Cerebellar nuclear complex (tissue), 1 donor: ENCODE data around the gene AGPAT4.
"Not testable (repeated sequence)": the region's sequence is repeated elsewhere in the genome, so short reads cannot be mapped to it uniquely, and the experiment has no call there.

Experiments used
- DNase-seq, 2 experiments: peaks; one replicate each; lab custom pipeline; 2025; lab: John Stamatoyannopoulos, UW

AGPAT4 gene

DNA sequence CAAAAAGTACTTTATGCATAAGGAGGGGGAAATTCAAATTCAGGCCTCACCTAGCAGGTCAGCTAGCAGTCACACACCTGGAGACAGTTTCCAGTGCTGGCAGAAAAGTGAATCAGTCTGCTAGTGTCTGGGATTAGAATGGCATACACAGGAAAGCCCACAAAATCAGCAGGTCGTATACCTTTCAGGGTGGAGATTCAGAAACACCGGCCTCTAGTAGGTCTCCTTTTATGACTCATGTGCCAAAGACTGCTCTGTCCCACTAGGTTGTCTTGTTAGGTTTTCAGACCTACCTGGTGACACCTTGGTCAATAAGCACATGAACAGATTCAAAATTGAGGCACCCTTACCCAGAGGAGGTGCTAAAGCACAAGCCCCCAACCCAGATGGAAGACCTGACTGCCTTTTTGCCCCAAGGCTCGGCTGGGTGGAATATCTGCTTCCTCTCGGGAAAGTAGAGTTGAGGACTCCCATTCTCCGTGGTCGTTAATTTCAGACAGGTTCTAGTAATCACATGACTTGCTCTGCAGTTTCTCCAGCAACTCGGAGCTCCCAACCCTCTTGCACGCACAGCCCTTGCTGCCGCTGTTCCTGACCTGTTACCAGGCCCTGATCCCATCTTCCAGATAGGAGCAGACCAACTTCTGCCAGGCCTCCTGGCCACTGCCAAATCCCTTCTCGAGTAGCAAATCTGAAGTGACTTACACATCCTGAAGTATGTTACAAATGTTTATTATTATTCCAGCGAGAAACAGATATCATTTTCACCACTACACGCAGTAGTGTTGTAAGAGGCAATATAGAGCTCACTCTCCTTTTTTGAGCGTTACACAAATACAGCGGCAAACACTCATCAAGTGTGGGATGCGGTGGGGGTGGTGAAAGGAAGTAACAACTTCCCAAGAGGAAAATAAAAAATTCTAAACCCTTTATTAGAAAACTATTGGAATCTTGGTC lies 46.6 kb downstream of the AGPAT4 start:
- DNase-seq: no peak

DNA sequence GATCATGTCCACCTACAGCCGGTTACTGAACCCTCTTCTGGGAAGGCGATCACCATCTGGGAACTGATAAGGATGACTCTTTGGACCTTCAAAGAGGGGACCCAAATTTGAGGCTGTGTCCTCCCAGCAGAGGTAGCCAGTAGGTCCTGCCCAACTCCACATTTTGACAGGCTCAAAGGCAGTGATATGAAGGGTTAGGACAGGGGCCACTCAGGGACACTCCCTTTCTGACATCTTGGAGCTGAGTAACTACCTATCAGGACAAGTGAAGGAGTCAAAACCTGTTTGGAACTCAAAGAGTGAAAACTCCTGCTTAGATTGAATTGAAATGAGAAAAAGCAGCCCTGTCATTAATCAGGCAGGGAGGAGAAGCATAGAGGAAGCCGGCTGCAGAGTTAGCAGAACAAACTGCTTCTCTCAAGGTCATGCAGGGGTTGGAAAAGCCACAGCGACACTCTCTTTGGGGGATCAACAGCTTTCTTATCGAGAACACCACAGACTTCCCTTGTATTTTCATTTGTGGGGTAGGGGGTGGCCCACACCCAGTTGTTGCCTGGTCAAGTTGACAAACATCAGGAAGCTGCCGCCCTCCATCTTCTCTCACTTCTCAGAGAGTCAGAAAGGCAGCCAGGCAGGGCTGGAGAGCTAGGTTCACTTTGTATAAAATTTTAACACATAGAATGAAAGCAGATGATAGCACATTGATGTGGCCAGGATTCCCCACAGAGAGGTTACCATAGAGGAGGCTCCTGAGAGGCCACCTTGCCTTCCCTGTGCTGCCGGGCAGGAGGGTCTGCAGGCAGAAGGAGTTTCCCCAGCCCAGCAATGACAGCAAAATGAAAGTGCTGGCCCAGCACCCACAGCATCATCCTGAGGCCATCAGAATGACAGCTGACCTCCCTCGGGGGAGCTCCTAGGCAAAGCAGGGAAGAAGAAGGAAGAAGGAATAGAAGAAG lies 47.6 kb downstream of the AGPAT4 start:
- no peak for DNase-seq

DNA sequence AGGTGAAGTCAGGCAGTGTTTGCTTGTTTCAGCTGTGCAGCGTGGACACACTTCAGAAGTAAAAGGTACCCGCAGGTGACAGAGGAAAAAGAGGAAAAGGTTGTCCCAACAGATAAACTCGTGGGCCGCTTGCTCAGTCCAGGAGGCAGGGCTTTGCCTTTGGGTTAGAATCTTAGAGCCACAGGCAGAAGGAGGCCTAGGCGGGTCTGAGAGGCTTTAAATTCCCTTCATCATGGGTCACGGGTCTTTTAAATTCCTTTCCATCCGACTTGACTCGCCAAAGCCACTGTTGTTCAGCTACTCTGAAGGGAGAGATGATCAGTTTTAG lies 48.2 kb downstream of the AGPAT4 start:
- DNase-seq: no peak

DNA sequence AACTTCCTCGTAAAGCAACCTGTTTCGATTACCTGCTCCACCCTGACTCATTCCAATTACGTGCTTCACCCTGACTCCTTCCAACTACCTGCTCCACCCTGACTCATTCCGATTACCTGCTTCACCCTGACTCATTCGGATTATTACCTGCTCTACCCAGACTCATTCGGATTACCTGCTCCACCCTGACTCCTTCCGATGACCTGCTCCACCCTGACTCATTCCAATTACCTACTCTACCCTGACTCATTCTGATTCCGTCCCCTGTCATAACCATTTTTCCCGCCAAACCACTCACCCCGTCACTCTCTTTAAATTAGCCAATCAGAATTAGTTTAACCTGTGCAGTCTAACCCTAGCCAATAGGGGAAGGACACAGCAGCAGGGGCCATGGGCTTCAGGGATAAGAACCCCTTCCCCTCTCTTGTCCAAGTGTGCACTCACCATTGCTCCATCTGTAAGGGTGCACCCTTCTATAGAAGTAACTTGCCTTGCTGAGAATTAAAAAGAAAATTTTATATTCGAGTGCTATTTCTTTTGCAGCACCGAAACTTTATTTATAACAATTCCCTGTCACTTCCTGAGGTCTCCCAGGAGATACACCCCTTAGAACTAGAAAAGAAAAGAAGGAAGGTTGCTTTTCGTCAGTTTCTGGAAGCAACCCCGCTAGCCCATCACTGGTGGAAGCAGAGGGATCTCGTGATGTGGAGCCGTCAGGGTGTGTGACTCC lies 48.7 kb downstream of the AGPAT4 start:
- not testable (repeated sequence) for DNase-seq

DNA sequence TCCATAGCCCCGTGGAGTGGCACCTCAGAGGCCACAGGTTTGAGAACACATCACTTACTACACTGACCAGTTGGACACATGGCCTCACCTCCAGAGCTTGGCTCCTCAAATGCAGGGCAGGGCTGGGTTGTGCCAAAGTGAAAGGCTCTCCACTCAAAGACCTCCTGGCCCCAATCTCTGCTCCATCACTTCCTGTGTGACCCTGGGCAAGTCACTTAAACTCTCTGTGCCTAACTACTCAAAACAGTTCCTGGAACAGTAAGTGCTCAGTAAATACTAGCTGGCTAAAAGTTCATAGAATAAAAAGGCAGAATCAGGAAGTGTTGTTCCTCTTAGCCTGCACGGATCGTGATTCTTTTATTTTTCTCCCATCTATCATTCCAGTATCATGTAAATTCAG lies 50.2 kb downstream of the AGPAT4 start:
- DNase-seq: no peak

DNA sequence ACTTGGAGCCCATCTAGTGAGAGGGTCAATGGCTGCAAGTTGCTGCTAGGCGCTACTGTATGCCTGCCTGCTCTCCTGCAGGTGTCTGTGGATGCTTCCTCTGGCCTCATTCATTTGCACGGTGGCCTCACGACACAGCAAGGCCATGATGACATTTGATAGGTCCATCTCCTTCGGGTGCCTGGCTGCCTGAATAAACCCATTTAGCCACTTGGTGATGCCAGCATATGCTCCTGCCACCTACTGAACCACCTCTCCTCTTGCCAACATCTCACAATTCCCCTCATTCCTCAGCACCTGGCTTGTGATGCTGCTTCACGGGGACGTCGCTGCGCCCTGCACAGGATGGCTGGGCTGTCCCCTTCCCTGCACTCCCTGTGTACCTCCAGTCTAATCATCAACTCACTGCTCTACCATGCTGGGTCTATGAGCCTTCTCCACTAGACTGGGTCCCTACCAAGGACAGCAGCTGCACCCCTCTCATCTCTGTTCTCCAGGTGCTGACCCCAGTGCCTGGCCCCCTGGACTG lies 51.1 kb downstream of the AGPAT4 start:
- peak; percentile 32 to 46 for DNase-seq

DNA sequence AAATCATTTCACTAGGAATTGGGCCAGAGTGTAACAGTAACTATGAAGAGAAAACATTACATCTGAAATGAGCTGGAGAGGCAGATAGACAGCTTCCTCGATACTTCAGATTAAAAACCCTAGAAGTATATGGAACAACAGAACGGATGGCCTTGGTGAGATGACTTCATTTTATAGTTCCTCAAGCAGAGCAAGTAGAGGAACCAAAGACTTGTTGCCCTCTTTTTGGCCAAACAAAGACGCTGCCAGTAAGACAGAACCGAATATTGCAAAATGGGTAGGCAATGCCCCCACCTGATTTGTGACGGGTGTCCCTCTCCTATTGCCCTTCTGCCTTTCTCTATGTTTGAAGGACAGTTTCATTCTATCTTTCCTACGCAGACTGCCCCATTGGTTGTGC lies 53.5 kb downstream of the AGPAT4 start:
- DNase-seq: no peak

DNA sequence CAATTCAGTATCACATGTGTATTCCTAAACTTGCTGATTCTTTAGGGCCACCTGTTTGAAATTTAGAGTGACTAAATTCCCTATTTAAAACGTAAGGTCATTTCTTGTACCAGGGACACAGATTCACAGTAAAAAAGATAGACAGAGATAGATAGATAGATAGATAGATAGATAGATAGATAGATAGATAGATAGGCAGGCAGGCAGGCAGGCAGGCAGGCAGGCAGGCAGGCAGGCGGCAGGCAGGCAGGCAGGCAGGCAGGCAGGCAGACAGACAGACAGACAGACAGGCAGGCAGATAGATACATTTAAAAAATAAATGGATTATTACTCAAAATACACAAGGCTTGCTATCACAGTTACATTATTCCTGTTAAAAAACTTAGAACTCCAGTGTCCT lies 54.2 kb downstream of the AGPAT4 start:
- no peak for DNase-seq

DNA sequence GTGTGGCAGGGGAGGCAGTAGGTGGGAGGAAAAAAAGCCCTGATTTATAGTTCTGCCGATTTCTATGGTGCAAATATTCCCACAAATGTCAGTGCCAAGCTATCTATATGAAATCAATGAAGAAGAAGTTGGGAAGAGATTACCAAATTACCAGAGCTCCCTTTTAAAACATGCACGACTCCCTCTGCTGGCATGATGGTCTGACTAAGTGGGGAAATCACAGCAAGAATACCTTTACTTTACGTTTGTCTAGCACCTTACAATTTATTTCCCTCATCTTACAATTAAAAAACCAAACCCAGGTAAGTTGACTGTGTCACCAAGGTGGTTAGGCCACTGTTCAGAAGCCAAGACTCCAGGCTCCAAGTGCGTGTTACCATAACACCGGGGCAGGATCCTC lies 55.6 kb downstream of the AGPAT4 start:
- no peak for DNase-seq

DNA sequence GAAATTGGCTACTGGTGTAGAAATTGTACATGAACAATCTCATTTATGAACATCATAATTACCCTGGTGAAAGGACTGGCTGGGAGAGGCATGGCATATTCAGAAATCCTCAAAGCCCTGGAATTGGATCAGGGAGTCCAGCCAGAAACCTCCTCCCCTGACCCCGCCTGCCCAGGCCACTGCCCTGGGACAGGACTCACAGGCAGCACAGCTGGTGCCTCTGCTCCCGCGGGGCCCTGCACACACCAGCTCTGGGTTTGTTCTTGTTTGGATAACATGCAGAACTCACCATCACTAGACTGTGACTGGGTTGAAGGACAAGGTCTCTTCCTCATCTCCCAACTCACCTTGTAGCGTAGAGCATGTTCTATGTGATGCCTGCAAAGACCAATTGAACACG lies 56.2 kb downstream of the AGPAT4 start:
- DNase-seq: no peak

DNA sequence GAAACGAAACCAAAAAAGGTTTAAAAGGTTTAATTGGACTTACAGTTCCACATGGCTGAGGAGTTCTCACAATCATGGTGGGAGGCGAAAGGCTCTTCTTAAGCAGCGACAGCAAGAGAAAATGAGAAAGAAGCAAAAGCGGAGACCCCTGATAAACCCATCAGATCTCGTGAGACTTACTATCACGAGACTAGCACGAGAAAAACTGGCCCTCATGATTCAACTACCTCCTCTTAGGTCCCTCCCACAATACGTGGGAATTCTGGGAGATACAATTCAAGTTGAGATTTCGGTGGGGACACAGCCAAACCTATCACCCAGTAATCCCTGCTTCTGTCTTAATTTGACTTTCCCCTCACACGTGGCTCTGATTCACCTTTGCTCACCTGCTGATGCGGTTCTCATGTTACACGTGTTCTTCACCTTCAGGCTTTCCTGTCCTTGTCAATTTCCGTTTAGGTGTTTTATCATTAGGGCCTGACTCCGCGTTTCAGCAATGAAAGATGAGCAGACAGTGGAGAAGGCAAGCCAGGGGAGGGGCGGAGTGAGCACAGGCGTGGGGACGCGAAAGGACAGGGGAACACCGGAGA lies 57.1 kb downstream of the AGPAT4 start:
- no peak for DNase-seq

DNA sequence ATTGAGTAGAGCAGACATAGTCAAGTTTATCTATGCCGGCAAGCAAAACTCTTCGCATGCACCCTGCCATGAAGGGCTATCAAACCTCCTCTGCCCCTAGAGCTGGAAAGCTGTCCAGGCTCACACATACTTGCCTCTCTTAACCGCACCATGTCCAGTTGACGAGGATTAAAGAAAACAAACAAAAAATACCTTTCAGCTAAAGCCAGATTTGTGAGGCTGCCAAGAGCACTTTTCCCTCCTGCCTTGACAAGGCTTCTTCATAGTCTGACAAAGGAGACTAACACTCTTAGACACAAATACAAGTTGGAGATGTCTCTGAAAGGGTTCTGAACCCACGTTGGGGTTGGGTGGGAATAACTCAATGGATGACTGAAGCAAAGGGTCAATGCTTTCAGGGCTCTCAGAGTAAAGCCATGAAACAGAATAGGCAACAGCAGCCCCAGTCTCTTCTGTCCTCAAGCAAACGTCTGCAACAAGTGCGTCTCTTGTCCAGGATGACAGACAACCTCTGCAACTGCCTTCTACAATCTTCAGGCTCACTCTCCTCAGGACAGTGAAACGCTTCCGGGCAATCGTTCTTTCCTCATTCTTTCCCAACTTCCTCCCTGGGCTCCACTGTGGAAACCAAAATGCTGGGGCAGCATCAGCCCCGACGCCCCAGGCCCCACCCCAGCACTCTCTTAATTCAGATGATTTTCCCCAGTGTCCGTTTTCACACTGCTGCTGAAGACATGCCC lies 57.8 kb downstream of the AGPAT4 start:
- DNase-seq: no peak

DNA sequence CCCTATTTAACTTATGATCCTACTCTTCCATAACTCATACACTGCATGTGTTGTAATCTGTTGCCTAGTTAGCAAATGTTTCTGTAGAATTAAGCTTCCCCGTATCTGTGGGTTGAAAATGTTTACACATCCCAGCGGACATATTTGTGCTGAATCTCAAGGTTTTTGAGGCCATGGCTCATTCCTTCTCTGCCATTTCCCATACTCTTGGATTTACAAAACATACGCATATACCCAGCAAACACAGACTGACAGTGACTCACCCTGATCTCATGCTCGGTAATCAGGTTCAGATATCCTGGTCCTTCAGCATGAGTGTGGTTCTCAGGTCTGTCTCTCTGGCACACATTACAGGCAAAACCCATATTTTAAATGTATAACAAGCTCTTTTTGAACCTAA lies 58.7 kb downstream of the AGPAT4 start:
- DNase-seq: no peak

DNA sequence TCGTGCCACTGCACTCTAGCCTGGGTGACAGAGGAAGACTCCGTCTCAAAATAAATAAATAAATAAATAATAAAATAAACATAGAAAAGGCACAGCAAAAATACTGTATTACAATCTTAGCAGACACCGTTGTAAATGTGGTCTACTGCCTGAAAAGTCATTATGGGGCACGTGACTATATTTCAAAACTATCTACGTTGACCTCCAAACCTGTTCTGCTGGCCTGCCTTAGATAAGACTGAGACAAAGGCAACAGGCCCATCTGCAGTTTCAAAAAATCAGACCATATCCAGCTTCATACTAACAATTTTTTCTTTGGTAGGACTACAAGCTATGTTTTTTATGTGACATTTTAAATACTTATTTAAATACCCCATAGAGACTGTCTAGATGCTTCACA lies 59.1 kb downstream of the AGPAT4 start:
- DNase-seq: no peak

DNA sequence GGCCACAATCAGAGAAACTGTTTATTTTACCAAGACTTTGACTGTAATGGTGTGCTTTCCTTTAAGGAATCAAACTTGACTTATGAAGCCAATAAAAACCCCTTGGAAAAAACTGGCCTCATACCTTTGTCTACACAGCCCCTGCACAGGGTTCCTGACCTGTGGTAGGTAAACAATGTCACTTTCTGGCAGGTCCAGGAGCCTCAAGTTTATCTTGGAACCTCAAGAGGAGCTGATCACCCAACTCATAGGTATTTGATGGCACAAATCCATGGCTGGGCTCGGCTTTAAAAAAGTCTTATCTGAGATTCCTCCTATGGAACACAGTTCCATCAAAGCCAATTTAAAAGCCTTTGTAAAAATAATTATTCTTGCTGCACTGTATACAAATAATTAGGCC lies 61.0 kb downstream of the AGPAT4 start:
- DNase-seq: no peak

DNA sequence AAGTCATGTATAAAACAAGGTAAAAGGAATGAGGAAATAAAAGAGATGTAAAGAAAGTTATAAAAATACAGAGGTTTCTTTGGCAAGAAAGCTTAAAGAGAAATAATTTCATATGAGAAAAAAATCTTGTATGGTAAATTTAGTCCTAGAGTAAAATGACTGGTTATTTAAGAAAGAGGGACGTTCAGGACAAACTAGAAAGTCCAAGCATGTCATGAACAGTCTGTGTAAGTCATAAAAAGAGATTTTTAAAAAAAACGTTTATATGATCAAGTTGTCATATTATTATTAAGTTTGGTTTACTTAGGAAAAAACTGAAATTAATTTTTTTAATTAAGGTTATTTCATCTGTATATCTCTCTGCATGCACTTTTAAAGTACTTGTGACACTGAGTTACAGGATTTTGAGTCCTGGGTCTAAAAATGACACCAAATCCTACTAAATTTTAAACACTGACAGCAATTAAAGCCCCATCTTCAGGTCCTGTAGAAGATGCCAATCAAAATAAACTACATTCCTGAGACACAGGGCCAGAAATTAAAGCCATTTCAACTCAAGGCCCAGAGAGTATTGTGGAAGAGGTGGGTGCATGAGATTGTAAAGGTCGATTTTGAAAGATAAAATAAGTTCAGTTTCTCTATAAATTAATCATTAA lies 62.4 kb downstream of the AGPAT4 start:
- DNase-seq: no peak

DNA sequence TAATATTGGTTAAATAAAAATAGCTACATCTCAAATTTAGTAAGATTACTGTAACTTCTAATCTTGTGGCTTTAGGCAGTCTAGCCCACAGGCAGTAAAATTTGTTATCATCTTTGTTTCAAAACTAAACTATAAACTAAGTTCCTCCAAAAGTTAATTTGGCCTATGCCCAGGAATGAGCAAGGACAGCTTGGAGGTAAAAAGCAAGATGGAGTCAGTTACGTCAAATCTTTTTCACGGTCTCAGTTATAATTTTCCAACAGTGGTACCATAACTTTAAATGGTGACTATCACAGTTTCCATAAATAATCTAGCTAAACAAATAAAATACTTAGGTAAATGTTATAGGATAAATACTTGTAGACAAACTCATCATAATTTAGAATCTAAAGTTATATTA lies 63.0 kb downstream of the AGPAT4 start:
- DNase-seq: no peak

DNA sequence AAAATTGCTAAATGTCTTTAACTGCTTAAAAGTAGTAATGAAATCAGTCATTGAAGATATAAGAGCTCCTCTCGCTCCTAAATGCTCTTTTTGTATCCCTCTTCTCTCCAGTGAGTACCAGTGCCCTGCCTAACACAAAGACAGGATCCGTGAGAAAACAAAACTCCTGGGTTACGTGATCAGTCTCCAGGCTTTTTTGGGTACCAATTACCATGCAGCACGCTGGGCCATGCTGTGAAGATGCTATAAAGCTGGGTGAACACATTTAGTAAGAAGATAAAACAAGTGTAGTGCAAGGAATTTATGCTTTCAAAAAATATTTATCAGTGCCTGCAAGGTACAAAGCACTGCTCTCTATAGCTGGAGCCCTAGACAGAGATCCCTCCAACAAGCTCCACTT lies 66.7 kb downstream of the AGPAT4 start:
- no peak for DNase-seq

DNA sequence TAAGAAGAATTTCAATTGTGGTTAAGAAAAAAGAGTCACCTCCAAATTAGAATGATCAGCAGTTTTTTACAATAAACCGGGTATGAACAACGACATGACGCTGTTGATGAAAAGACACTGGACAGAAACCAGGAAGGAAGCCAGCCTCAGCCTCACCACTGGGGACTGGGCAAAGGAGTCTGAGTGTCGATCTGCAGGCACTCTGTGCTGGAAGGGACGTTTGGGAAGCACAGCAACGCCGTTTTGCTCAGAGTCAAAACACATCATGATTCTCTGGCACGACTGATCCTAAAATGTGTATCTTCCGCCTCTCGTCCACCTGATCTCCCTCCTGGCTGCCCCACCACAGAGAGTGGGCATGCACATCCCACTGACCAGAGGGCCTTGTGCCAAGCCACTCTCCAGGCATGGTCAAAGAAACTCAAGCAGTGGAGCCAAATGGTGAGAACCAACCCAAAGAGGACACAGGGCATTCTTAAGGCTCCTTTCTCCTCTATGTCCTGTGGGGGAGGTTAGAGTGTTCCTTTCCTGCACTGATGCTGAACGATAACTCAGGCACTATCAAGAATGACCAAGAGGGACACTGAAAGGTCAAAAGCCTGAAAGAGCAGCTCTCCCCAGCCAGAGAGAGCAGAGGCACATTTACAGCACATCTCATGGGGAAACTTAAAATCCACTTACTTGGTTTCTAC lies 68.8 kb downstream of the AGPAT4 start:
- DNase-seq: no peak
